WERI-Rb-1 (cell line): ENCODE data around the gene EGR2.
"Not testable (repeated sequence)": the region's sequence is repeated elsewhere in the genome, so short reads cannot be mapped to it uniquely, and the experiment has no call there.

Source experiments
- DNase-seq: peaks from one replicate; pipeline ENCODE4 v3.0.0-alpha.2; 2020
- H3K27ac ChIP-seq: fragments of 250-450 bp; sonication (Bioruptor Pico); 2 replicates; pipeline ENCODE4 v1.5.1; 2020; ENCODE audit warnings: mild to moderate bottlenecking, moderate library complexity
- H3K27me3 ChIP-seq: fragments of 250-450 bp; sonication (Bioruptor Pico); 2 replicates; pipeline ENCODE4 v1.5.1; 2021; ENCODE audit warnings: mild to moderate bottlenecking, low read depth, moderate library complexity; ENCODE audit not compliant: insufficient read depth, severe bottlenecking
- H3K36me3 ChIP-seq: fragments of 250-450 bp; sonication (Bioruptor Pico); 2 replicates; pipeline ENCODE4 v1.5.1; 2020; ENCODE audit warnings: mild to moderate bottlenecking, moderate library complexity
- H3K4me3 ChIP-seq: 2 replicates; pipeline ENCODE4 v1.5.1; 2011; ENCODE audit warnings: low read depth, mild to moderate bottlenecking, control low read depth, low read length
- H3K9me3 ChIP-seq: fragments of 250-450 bp; sonication (Bioruptor Pico); 2 replicates; pipeline ENCODE4 v1.5.1; 2021; ENCODE audit warnings: mild to moderate bottlenecking, moderate library complexity; ENCODE audit not compliant: severe bottlenecking
- CTCF ChIP-seq: IDR thresholded peaks from 2 replicates; pipeline ENCODE4 v1.5.1; 2011; ENCODE audit warnings: low read depth, mild to moderate bottlenecking, control low read depth, inconsistent platforms, low read length

EGR2 gene

GRCh38 chr10:62790019-62790555 lies 26.1 kb downstream of the EGR2 start:
- H3K9me3 ChIP-seq: peaks cover 7% of the 10 kb centered on the region
- H3K4me3 ChIP-seq: no peak overlapping the region
- no peak overlapping the region for H3K27ac ChIP-seq
- TF ChIP-seq CTCF: no peak
- no peaks in the 10 kb centered on the region for H3K36me3 ChIP-seq
- DNase-seq: no peak
- peaks cover 24% of the 10 kb centered on the region for H3K27me3 ChIP-seq

GRCh38 chr10:62788861-62789467 lies 27.2 kb downstream of the EGR2 start:
- Histone ChIP-seq H3K36me3 (no peaks in the 10 kb centered on the region), H3K27ac (no peak overlapping the region), H3K4me3 (no peak overlapping the region), H3K9me3 (peaks cover 10% of the 10 kb centered on the region), H3K27me3 (peaks cover 28% of the 10 kb centered on the region)
- no peak for TF ChIP-seq CTCF
- DNase-seq: no peak

- not testable (repeated sequence) for H3K4me3 ChIP-seq, DNase-seq, H3K9me3 ChIP-seq, H3K36me3 ChIP-seq, H3K27ac ChIP-seq
- peaks cover 23% of the 10 kb centered on the region for H3K27me3 ChIP-seq
Observed at GRCh38 chr10:62788285-62788684, 27.9 kb downstream of the EGR2 start.

- not testable (repeated sequence) for H3K9me3 ChIP-seq, DNase-seq, H3K4me3 ChIP-seq, H3K36me3 ChIP-seq, H3K27ac ChIP-seq
- H3K27me3 ChIP-seq: peaks cover 35% of the 10 kb centered on the region
Observed at GRCh38 chr10:62784537-62784936, 31.6 kb downstream of the EGR2 start.

- DNase-seq: no peak
- no peak overlapping the region for H3K27ac ChIP-seq
- no peak overlapping the region for H3K4me3 ChIP-seq
- TF ChIP-seq CTCF: no peak
- no peaks in the 10 kb centered on the region for H3K36me3 ChIP-seq
- peaks cover 5% of the 10 kb centered on the region for H3K9me3 ChIP-seq
- peaks cover 59% of the 10 kb centered on the region for H3K27me3 ChIP-seq
Observed at GRCh38 chr10:62779487-62780248, 36.5 kb downstream of the EGR2 start.

- no peaks in the 10 kb centered on the region for H3K36me3 ChIP-seq
- peaks cover 5% of the 10 kb centered on the region for H3K9me3 ChIP-seq
- no peak for DNase-seq
- H3K4me3 ChIP-seq: no peak overlapping the region
- no peak overlapping the region for H3K27ac ChIP-seq
- TF ChIP-seq CTCF: no peak
- peaks cover 69% of the 10 kb centered on the region for H3K27me3 ChIP-seq
Observed at GRCh38 chr10:62778125-62778524, 38.0 kb downstream of the EGR2 start.
